GM19463 (cell line): ENCODE measurements around the gene TSEN34.
"Not testable (repeated sequence)": the region's sequence is repeated elsewhere in the genome, so short reads cannot be mapped to it uniquely, and the experiment has no call there.

Source experiments
- ATAC-seq: cut with Tn5 transposase; IDR thresholded peaks from one replicate; pipeline ENCODE4 v1.9.1; 2021; ENCODE audit warnings: mild to moderate bottlenecking, moderate library complexity; ENCODE audit not compliant: unreplicated experiment

TSEN34 gene

GRCh38 chr19:54160182-54160811, 30.8 kb upstream of the TSEN34 start:
- no peak for ATAC-seq

- no peak for ATAC-seq
These were observed 30.3 kb upstream of the TSEN34 start for GRCh38 chr19:54160854-54161253.

- no peak for ATAC-seq
These were observed 28.8 kb upstream of the TSEN34 start for GRCh38 chr19:54162241-54162805.

- no peak for ATAC-seq
These were observed 28.2 kb upstream of the TSEN34 start for GRCh38 chr19:54162884-54163283.

- no peak for ATAC-seq
These were observed 26.6 kb upstream of the TSEN34 start for GRCh38 chr19:54164369-54165068.

- ATAC-seq: no peak
These were observed 25.9 kb upstream of the TSEN34 start for GRCh38 chr19:54165222-54165621.

GRCh38 chr19:54168174-54168917, 22.8 kb upstream of the TSEN34 start:
- ATAC-seq: no peak

- ATAC-seq: no peak
These were observed 21.9 kb upstream of the TSEN34 start for GRCh38 chr19:54169149-54169740.

GRCh38 chr19:54171736-54172431, 19.2 kb upstream of the TSEN34 start:
- not testable (repeated sequence) for ATAC-seq

GRCh38 chr19:54172471-54173358, 18.4 kb upstream of the TSEN34 start, which contains the start of gene TMC4:
TMC4 (minus strand) TSS chr19:54173160; CDS start chr19:54173117, 43 bp downstream.
- ATAC-seq: no peak

GRCh38 chr19:54173359-54173699, 17.8 kb upstream of the TSEN34 start:
- no peak for ATAC-seq

GRCh38 chr19:54173951-54174834, 16.9 kb upstream of the TSEN34 start:
- ATAC-seq: no peak

- no peak for ATAC-seq
These were observed 12.4 kb upstream of the TSEN34 start for GRCh38 chr19:54178581-54179261.

- no peak for ATAC-seq
These were observed 11.8 kb upstream of the TSEN34 start for GRCh38 chr19:54179262-54179852.

GRCh38 chr19:54179921-54180461, 11.1 kb upstream of the TSEN34 start:
- ATAC-seq: no peak

GRCh38 chr19:54180691-54181091, 10.4 kb upstream of the TSEN34 start:
- no peak for ATAC-seq

GRCh38 chr19:54181894-54182293, 9.2 kb upstream of the TSEN34 start:
- not testable (repeated sequence) for ATAC-seq
